Ovary (tissue), 9 donors: ENCODE data around the gene DNAH17. TPM values are rescaled to one million over a fixed set of nuclear protein-coding genes. Genes with fewer than 3 reads are reported as not detected.
"Not testable (repeated sequence)": the region's sequence is repeated elsewhere in the genome, so short reads cannot be mapped to it uniquely, and the experiment has no call there.

Experiments
- DNase-seq, 5 donors: peaks; one replicate each; pipeline ENCODE4 v3.0.0-alpha.2; 2019 to 2020
- H3K27ac ChIP-seq, 2 donors: fragments of 200-600 bp; one replicate each; pipeline versions ENCODE4 v1.5.1 to v1.8.0; 2019 to 2022
- H3K27me3 ChIP-seq: fragments of 200-600 bp; one replicate; pipeline ENCODE4 v1.8.0; 2022
- H3K36me3 ChIP-seq: fragments of 200-600 bp; sonication (generic); one replicate; pipeline ENCODE4 v1.5.1; 2019
- H3K4me1 ChIP-seq: one replicate; pipeline ENCODE4 v1.8.1; 2013; ENCODE audit warnings: mild to moderate bottlenecking, moderate library complexity; ENCODE audit not compliant: insufficient read depth
- H3K4me3 ChIP-seq: fragments of 200-600 bp; sonication (generic); one replicate; pipeline ENCODE4 v1.5.1; 2017
- H3K9me3 ChIP-seq, 2 donors: fragments of 200-600 bp in 1 of 2; sonication (generic) in 1 of 2; one replicate each; pipeline versions ENCODE4 v1.5.1 to v1.8.1; 2013 to 2019; ENCODE audit warnings: mild to moderate bottlenecking in 1 of 2, moderate library complexity in 1 of 2
- EP300 ChIP-seq: sonication (generic); formaldehyde crosslinking; IDR thresholded peaks from one replicate; pipeline ENCODE4 v1.6.1; 2017; ENCODE audit warnings: antibody characterized with exemption
- POLR2A ChIP-seq: fragments of 450-650 bp; IDR thresholded peaks from one replicate; pipeline ENCODE4 v1.6.1; 2017; ENCODE audit warnings: antibody characterized with exemption, mild to moderate bottlenecking, moderate library complexity
- WGBS, 3 donors: extraction: QIAGEN DNeasy Blood & Tissue Kit in 1 of 3; methylation state at CpG; one replicate each; pipeline versions ENCODE4 v1.1.5 to v1.1.7; 2013 to 2017; 5-methylcytosine and 5-hydroxymethylcytosine counted together
- intact Hi-C, 4 donors: fragments of 100-400 bp; cut with DNase I; formaldehyde crosslinking; loops; one replicate each; pipeline versions ENCODE4 v1.11.0 to v1.15.1; 2022 to 2023
- polyA plus RNA-seq, 2 donors: library from polyadenylated mRNA; stranded (reverse); fragments of 200-250 nt in 1 of 2; fragments of 350-450 nt in 1 of 2; fragmentation: Illumina TruSeq in 1 of 2; extraction: RNeasy Lipid Tissue Mini Kit (QIAGEN cat#74804) in 1 of 2; gene quantifications; one replicate each; pipeline ENCODE4 v1.2.3, GENCODE V29; 2013 to 2014
- total RNA-seq, 7 donors: library from RNA; depleted of rRNA in 2 of 7; stranded (reverse); fragments of >200 nt in 2 of 7; fragmentation: NEBNext Ultra II Directional in 3 of 7; extraction: Animal tissue kit (Norgen Biotek cat#: 25700) in 3 of 7; gene quantifications; one replicate each; pipeline versions ENCODE4 v1.1.0 to v1.2.4, GENCODE V29; 2016 to 2023
- TF ChIP-seq, protein P1 (sequence below), 3 donors: fragments of 450-650 bp in 2 of 3; fragments of 200-600 bp in 1 of 3; IDR thresholded peaks; one replicate each; pipeline versions ENCODE4 v1.5.1 to v1.8.0; 2016 to 2022; ENCODE audit warnings: antibody characterized with exemption in 3 of 3, mild to moderate bottlenecking in 1 of 3
- donor health status: DM: no; HTN: no; CAD: no; lungs with moderate emphysema.
- donor health status: DM: no; HTN: no; CAD: no.
- donor health status: Bipolar disorder and iron deficiency.
- donor health status: DM: yes; HTN: yes; CAD: no.
- donor health status: DM: no; HTN: no; CAD: no.
- donor health status: DM: yes; HTN: yes; CAD: no.

Gene DNAH17
- total and polyA plus RNA-seq, 9 donors, result 0.07 to 0.25 (median 0.12) TPM; not detected in 6

DNA sequence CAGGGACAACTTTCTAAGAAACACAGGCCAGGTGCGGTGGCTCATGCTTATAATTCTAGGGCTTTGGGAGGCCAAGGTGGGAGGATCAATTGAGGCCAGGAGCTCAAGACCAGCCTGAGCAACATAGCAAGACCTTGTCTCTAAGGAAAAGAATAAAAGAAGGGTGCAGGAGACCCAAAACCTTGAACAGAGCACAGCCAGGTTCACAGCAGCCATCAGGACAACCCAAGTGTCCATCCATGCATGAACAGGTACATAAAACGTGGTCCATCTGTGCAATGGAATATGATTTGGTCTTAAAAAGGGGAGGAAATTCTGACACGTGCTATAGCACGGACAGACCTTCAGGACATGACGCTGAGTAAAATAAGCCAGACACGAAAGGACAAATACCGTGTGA is 107.8 kb downstream of the DNAH17 start:
- no peaks in the 10 kb centered on the region for H3K9me3 ChIP-seq
- H3K27ac ChIP-seq, result no peak overlapping the region
- intact Hi-C loops, result no loop called here
- WGBS, 3 donors, result 96 to 97% (median 96%) methylated on average over 7 of the region's 7 CpGs
- TF ChIP-seq, protein P1, sequence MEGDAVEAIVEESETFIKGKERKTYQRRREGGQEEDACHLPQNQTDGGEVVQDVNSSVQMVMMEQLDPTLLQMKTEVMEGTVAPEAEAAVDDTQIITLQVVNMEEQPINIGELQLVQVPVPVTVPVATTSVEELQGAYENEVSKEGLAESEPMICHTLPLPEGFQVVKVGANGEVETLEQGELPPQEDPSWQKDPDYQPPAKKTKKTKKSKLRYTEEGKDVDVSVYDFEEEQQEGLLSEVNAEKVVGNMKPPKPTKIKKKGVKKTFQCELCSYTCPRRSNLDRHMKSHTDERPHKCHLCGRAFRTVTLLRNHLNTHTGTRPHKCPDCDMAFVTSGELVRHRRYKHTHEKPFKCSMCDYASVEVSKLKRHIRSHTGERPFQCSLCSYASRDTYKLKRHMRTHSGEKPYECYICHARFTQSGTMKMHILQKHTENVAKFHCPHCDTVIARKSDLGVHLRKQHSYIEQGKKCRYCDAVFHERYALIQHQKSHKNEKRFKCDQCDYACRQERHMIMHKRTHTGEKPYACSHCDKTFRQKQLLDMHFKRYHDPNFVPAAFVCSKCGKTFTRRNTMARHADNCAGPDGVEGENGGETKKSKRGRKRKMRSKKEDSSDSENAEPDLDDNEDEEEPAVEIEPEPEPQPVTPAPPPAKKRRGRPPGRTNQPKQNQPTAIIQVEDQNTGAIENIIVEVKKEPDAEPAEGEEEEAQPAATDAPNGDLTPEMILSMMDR (IDR thresholded peaks at IDR 0.05), result no peak
- no peak for TF ChIP-seq EP300
- no peak for TF ChIP-seq POLR2A
- H3K4me1 ChIP-seq, result peaks cover 7% of the 10 kb centered on the region
- H3K36me3 ChIP-seq, result no peaks in the 10 kb centered on the region
- no peak for DNase-seq
- H3K4me3 ChIP-seq, result no peak overlapping the region
- no peaks in the 10 kb centered on the region for H3K27me3 ChIP-seq

DNA sequence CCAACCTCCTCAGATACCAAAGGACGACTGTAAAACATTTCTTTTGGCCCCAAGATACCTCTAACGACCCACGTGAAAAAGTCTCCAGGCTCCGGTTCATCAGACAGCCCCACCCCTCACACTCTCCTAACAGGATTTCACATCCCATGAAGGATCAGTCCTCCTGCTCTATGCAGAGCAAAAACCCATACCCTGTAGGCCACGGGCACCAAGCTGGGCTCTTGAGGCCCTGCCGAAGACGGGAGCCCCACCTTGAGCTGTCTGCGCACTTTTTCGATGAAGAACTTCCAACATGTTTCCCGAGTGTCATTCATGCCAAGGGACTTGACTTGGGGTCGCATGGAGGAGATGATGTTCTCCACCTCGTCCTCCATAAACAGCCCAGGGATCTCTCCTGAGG is 108.8 kb downstream of the DNAH17 start:
- Histone ChIP-seq H3K4me1 (peaks cover 7% of the 10 kb centered on the region), H3K27me3 (no peaks in the 10 kb centered on the region), H3K4me3 (no peak overlapping the region), H3K9me3 (no peaks in the 10 kb centered on the region), H3K27ac (no peak overlapping the region), H3K36me3 (no peaks in the 10 kb centered on the region)
- DNase-seq, result no peak
- intact Hi-C loops, result no loop called here
- 85 to 90% (median 90%) methylated on average over 12 of the region's 12 CpGs for WGBS, 3 donors
- TF ChIP-seq POLR2A (no peak), EP300 (no peak)
- TF ChIP-seq, protein P1 (IDR thresholded peaks at IDR 0.05), result no peak

DNA sequence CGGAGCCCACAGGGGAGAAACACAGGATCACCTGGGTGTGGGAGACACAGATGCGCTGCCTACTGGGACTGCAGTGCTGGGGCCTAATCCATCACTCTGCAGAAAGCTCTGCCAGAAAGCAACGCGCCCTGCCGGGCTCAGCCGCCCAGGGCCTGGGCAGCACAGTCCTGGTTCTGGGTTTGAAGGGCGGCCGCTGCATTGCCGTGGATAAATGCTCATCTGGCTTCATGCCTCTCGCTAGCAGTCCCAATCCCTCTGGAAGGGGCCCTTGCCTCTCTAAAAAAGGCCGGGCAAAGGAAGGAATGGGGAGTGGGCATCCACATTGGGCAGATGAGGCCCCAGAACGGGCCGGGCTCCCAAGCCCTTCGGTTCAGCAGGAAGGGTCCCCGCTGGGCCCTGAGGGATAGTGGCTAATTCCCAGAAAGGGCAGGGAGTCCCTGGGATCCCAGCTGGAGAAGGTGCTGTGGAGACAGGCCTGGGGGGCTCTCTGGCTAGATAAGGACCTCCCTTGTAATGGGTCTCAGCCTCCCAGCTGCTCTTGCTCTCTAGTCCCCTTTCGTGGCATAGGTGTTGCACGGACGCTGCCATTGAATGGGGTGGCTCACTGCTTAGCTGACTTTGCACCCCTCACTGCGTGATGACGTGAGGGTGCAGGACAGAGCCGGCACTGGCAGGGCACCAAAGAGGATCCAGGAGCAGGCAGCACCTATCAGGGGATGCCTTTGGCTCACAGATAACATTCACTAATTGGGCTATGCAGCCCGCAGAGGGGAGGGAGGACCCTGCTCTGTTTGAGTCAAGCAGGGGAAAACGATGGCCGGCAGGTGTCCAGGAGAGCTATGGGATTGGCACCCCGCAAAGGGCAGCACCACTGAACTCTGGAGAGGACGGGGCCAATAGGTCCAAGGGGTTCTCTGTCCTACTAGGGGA is 110.1 kb downstream of the DNAH17 start:
- H3K4me3 ChIP-seq, result no peak overlapping the region
- WGBS, 3 donors, result 88 to 89% (median 89%) methylated on average over 26 of the region's 26 CpGs
- H3K27ac ChIP-seq, result no peak overlapping the region
- no peak for DNase-seq
- intact Hi-C loops, result no loop called here
- TF ChIP-seq EP300, result no peak
- TF ChIP-seq POLR2A, result no peak
- TF ChIP-seq, protein P1 (IDR thresholded peaks at IDR 0.05), result no peak
- H3K4me1 ChIP-seq, result peaks cover 7% of the 10 kb centered on the region
- H3K9me3 ChIP-seq, result no peaks in the 10 kb centered on the region
- no peaks in the 10 kb centered on the region for H3K36me3 ChIP-seq
- H3K27me3 ChIP-seq, result no peaks in the 10 kb centered on the region

DNA sequence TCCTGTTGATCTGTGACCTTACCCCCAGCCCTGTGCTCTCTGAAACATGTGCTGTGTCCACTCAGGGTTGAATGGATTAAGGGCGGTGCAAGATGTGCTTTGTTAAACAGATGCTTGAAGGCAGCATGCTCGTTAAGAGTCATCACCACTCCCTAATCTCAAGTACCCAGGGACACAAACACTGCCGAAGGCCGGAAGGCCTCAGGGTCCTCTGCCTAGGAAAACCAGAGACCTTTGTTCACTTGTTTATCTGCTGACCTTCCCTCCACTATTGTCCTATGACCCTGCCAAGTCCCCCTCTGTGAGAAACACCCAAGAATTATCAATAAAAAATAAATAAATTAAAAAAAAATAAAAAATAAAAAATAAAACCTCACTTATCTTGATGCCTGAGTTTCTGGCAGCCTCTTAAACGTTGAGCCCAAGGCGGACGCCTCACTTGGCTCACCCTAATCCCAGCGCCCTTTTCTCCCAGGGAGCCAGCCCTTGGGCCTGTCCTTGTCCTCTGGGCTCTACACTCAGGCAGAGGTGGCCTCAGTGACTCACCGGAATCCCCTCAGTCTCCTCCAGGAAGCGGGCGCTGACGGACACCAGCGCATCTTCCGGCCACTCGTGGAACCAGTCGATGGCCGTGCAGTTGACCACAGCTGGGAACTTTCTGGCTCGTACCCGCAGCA is 110.9 kb downstream of the DNAH17 start:
- H3K4me1 ChIP-seq, intact Hi-C loops, DNase-seq, H3K36me3 ChIP-seq, H3K4me3 ChIP-seq, H3K9me3 ChIP-seq, H3K27me3 ChIP-seq, H3K27ac ChIP-seq: not testable (repeated sequence)
- whole genome bisulfite sequencing, 3 donors, result 77 to 83% (median 82%) methylated on average over 19 of the region's 19 CpGs

DNA sequence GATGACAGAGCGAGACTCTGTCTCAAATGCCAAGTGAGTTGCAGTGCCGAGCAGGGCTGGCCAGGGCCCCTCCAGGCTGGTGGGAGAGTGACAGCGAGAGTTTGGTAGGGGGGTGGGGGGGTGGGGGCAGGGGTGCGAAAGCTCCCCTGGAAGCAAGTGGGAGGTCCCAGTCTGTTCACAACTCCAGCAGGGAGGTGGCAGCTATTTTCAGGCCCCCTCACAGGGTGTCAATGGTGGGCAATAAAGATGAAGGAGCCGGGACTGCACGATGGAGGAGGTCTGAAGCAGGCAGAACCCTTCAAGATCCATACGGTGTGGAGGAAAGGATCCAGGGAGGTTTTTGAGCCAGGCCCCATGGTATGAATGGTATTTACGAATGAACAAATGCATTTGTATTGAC is 115.0 kb downstream of the DNAH17 start:
- DNase-seq, result no peak
- no peaks in the 10 kb centered on the region for H3K4me1 ChIP-seq
- H3K36me3 ChIP-seq, result no peaks in the 10 kb centered on the region
- H3K27me3 ChIP-seq, result no peaks in the 10 kb centered on the region
- intact Hi-C loops, result no loop called here
- TF ChIP-seq, protein P1 (IDR thresholded peaks at IDR 0.05), result no peak
- TF ChIP-seq EP300 (no peak), POLR2A (no peak)
- H3K4me3 ChIP-seq, result no peak overlapping the region
- H3K27ac ChIP-seq, result no peak overlapping the region
- 51 to 78% (median 62%) methylated on average over 8 of the region's 8 CpGs for WGBS, 3 donors
- H3K9me3 ChIP-seq, result no peaks in the 10 kb centered on the region
